Measurements from ENCODE around the gene SETBP1.

Gene SETBP1

DNA sequence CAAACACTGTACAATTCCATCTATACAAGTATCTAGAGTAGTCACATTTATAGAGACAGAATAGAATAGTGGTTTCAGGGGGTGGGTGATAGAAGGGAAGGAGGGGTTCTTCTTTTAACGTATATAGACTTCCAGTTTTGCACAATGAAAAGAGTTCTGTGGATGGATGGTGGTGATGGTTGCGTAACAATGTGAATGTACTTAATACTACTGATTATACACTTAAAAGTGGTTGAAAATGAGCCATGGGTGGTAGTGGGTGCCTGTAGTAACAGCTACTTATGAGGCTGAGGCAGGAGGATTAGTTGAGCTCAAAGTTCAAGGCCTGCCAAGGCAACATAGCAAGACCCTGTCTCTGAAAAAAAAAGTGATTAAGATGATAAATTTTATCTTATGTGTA lies 85.8 kb downstream of the SETBP1 start:
- DNase-seq: no peak

GRCh38 chr18:44767807-44768206 lies 87.1 kb downstream of the SETBP1 start:
- no peak for DNase-seq

- DNase-seq: no peak
Observed at GRCh38 chr18:44770641-44771040, 90.0 kb downstream of the SETBP1 start.

- DNase-seq: no peak
Observed at GRCh38 chr18:44771572-44771955, 90.9 kb downstream of the SETBP1 start.

DNA sequence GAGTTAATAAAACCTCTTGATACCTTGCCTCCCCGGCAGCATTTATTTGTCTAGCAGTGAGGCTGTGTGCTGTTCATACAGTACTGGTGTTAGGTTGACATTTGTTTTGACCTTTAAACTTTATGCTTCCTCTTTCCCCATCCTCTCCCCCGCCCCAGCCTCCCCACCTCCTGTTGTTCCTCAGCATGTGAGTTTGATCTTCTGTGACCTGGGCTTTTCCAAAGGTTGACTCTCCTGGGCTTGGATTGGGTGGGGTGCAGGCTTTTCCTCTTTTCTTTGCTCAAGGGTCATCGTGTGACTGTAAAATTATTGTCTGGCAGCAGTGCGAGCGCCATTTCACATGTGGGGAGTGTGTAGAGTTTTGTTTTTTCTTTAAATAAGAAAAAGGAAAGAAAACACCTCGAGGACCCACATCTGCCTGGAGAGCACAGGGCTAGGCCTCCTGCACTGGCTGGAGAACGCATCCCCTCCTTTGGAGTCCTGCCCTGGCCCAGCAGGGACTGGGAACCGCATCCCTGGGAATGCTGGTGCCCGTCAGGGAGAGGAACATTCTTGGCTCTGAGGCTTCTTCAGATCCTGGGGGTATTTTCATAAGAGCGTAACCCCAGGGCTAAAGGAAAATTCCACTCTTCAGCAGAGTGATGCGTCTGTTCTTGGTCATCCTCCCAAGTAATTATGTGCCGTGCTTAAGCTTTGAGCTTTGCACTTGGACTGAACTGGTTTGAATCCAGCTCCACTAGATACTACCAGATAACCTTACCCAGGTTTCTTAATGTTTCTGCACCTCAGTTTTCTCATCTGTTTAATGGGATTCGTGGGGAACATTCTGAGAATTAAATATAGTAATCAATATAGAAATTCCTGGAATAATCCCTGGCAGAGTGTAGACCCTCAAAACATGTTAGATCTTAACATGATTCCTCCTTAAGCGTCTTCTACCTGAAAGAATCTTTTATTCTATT lies 91.5 kb downstream of the SETBP1 start:
- no peak for DNase-seq

GRCh38 chr18:44773640-44774155 lies 93.0 kb downstream of the SETBP1 start:
- DNase-seq: no peak

DNA sequence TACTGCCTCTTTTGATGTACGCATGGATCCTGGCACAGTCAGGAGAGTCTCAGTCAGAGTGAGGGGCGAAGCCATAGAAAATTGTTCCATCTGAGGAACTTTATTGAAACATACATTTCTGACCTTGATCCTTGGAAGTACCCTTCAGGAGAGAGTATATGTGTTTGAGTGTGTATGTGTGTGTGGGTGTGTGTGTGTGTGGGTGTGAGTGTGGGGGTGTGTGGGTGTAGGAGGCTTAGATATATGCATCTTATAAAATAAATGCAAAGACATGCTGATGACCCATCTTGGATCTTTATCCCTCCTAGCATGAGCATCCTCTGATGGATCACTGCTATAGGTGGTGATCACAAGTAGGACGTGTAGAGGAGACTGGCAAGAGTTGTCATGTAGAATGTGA lies 93.5 kb downstream of the SETBP1 start:
- DNase-seq: no peak

DNA sequence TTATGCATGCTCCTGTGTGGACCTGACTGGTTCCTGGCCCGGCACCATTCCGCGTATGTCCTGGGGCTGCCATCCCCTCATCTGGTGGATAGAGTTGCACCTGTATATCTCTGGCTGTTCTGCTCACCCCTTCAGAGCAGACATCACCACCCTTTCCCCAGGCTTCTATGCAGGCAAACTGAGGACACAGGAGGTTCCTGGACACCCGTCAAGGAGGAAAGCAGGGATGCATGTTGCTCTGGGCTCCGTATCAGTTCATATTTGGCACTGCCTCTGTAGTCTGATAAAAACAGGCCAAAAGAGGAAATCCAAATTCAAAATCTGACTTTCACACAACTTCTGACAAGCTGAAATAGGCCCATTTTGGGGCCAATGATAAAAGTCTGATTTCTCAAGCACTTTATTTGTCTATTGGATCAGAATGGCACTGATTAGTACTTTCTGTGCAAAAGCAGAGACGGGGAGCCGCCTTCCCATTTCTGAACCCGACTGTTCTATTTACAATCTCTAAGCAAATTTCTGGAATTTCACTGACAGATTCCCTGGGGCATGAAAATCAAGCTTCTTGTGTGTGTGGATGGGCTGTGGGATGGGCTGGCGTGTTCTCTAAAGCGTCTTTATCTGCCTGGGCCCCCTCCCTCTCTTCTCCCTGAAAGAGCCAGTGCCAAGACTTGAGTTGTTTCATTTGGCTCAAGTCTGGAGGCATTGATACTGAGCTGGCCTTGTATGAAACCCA lies 96.9 kb downstream of the SETBP1 start:
- DNase-seq: no peak

GRCh38 chr18:44778788-44779187 lies 98.1 kb downstream of the SETBP1 start:
- DNase-seq: no peak

DNA sequence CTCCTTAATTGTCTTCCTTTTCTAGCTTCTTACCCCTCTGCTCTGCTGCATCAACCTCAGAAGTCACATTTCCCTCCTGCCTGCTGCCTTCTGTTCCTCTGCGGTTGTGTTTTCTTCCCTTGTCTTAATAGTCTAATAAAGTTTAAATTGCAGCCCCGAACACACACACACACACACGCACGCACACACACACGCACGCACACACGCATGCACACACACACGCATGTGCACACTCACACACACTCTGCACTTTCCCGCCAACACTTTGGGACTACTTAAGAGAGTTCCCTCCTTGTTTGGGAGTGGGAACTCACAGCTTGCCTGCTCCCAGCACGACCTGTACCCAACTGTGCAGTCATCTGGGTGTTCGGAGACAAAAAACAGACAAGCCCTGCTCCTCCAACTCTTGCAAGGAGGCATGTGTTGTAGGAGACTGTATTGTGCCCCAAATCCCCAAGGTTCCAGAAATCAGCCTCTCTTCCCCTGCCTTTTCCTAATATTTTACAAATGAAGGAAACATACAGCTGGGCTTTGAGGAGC lies 99.1 kb downstream of the SETBP1 start:
- no peak for DNase-seq

DNA sequence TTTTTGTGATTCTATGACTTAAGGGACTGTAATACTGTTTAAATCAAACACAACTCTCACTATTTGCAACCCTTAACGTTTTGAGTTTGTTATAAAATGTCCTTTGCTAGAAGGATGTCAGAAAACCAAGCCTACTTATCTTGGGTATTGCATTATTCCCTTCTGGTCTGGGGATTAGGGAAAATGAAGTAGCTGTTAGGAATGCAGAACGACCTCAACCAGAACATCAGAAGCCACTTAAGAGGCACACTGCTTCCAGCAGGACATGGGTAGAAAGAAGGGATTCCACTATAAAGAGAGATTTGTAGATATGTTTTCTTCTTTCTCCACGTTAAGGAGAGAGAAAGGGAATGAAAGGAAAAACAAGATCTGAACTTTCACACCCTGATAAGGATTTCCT lies 101.2 kb downstream of the SETBP1 start:
- DNase-seq: no peak

GRCh38 chr18:44782617-44783016 lies 101.9 kb downstream of the SETBP1 start:
- no peak for DNase-seq

GRCh38 chr18:44783371-44783770 lies 102.7 kb downstream of the SETBP1 start:
- no peak for DNase-seq

DNA sequence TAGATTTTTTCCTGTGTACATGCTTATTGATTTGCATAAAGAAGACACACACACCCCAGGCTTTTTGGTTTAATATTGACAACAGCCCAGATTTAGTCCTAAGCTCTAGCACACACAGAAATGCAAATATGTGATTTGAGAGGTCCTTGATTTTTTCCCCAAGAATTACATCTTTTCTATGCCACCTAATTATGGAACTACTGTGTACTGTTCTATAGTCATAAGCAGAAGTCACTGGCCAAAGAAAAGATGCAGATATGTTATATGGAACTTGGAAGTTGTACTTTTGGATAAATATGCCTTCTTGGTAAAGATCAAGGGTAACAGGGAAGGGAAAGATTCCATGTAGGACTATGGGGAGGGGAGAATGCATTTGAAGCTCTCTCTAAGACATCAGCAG lies 105.6 kb downstream of the SETBP1 start:
- DNase-seq: no peak

- no peak for DNase-seq
Observed at GRCh38 chr18:44786688-44787087, 106.0 kb downstream of the SETBP1 start.

DNA sequence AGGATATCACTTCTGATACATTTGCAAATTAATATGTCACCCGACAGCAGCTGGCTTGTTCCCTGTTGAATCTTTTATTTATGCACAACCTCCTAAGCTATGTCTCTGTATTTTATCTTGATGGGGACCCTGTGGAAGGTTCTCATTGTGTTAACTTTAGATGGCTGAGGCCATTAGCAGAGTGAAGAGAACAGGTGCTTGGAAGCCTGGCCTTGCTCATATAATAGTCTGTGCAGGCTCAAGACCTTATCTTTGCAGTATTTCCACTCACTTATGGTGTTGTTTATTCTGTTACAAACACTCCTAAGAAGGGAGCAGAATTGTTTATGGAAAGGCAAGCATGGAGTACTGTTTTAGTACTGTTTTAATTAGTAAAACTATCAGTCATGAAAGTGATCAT lies 107.6 kb downstream of the SETBP1 start:
- no peak for DNase-seq

GRCh38 chr18:44789710-44790109 lies 109.0 kb downstream of the SETBP1 start:
- DNase-seq: no peak

- no peak for DNase-seq
Observed at GRCh38 chr18:44790860-44791259, 110.2 kb downstream of the SETBP1 start.

GRCh38 chr18:44791520-44791919 lies 110.8 kb downstream of the SETBP1 start:
- DNase-seq: no peak

GRCh38 chr18:44792456-44793061 lies 111.9 kb downstream of the SETBP1 start:
- no peak for DNase-seq

GRCh38 chr18:44793194-44793593 lies 112.5 kb downstream of the SETBP1 start:
- DNase-seq: no peak

- no peak for DNase-seq
Observed at GRCh38 chr18:44793685-44794084, 113.0 kb downstream of the SETBP1 start.

DNA sequence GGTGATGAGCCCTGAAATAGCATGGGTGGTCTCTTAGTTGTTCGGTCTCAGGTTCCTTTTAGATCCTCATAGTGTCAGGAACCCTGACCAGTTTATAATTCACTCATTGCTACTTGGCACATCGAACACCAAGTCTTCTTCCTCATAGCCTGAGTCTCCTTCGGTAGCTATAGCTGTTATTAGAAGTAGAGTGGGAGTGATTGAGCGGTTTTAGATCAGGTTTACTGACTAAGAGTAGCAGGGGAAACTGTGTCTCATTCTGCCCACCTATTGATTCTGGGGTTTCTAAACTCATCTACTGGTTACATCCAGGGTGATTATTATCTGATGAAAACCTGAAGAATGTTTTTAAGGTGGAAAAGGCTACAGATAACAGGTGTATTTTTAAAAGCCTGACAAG lies 114.6 kb downstream of the SETBP1 start:
- no peak for DNase-seq

Measured in activated CD4-positive, CD25-positive, alpha-beta regulatory T cell treated with anti-CD3 and anti-CD28 coated beads, Interleukin-2, amount 50 U/mL, for 72 hours (primary cell).